ENCODE measurements around the gene HSD17B2.

HSD17B2 gene

DNA sequence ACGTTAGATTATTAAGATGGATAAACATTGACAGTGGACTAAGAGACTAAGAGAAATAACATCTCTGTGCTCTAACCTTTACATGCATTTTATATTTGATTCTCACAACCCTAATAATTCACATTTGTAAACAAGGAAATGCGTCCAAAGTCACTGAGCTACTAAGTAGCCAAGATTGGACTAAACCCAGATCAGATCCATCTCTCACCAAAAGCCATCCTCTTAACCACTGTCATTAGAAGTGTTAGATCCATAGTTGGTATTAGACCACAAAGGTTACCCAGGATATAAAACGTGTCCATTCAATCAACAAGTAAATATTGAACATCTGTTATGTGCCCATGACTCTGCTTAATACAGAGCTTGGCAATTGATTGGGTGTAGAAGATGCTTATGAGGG, 5.2 kb downstream of the HSD17B2 start:
- TF ChIP-seq, protein P1, sequence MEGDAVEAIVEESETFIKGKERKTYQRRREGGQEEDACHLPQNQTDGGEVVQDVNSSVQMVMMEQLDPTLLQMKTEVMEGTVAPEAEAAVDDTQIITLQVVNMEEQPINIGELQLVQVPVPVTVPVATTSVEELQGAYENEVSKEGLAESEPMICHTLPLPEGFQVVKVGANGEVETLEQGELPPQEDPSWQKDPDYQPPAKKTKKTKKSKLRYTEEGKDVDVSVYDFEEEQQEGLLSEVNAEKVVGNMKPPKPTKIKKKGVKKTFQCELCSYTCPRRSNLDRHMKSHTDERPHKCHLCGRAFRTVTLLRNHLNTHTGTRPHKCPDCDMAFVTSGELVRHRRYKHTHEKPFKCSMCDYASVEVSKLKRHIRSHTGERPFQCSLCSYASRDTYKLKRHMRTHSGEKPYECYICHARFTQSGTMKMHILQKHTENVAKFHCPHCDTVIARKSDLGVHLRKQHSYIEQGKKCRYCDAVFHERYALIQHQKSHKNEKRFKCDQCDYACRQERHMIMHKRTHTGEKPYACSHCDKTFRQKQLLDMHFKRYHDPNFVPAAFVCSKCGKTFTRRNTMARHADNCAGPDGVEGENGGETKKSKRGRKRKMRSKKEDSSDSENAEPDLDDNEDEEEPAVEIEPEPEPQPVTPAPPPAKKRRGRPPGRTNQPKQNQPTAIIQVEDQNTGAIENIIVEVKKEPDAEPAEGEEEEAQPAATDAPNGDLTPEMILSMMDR (conservative IDR thresholded peaks at IDR 0.05; ENCODE audit: low read depth, low read length): no peak
- no peak for DNase-seq (ENCODE audit: low read depth)
- peak overlapping the region; percentile 18 for H3K4me3 ChIP-seq (ENCODE audit: low read length)

DNA sequence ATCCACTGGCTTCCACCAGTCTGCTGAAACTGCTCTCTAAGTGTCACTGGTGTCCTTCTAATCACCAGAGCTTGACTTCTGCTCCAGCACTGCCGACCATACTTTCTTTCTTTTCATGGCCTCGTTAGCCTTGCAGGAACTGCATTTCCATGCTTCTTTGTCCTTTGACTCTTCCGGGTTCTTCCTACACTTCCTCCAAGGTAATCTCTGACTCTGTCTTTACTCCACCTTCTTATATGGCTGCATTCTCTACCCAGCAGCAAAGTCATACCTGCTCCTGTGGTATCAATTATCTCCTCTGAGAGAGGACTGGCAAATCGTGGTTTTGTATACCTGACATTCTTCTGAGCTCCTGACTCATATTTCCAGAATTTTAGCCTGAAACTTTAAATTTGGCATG, 6.5 kb downstream of the HSD17B2 start:
- peak overlapping the region; percentile 1 for H3K4me3 ChIP-seq (ENCODE audit: low read length)
- TF ChIP-seq, protein P1 (conservative IDR thresholded peaks at IDR 0.05; ENCODE audit: low read depth, low read length): no peak
- no peak for DNase-seq (ENCODE audit: low read depth)

DNA sequence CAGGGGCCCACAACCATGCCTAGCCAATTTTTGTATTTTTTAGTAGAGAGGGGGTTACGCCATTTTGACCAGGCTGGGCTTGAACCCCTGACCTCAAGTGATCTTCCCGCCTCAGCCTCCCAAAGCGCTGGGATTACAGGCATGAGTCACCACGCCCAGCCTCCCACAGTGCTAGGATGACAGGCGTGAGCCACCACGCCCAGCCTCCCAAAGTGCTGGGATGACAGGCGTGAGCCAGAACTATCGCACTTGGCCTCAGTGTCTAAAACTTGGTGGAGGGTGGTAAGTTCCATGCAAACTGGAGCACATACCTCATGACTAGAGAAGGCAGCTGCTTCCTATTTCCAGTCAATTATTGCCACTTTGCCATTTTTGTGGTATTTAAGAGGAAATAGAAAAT, 7.1 kb downstream of the HSD17B2 start:
- H3K4me3 ChIP-seq (ENCODE audit: low read length): no peak overlapping the region
- DNase-seq (ENCODE audit: low read depth): no peak
- TF ChIP-seq, protein P1 (conservative IDR thresholded peaks at IDR 0.05; ENCODE audit: low read depth, low read length): no peak

DNA sequence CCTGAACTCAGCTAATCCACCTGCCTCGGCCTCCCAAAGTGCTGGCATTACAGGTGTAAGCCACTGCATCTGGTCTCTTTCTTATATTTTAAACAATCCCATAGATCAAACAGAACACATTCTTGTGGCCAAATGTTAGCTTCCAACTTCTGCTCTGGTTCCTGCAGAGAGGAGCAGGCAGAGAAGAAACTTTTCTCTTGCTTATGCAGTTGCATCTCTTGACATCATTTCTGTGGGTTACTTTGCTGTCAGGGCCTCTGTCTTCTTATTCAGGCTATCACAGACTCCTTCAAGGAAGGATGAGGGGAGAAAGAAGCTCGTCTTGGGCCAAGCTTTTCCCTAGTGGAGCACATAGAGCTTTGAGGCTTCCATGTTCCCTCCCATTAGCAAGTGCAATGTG, 7.8 kb downstream of the HSD17B2 start:
- peak overlapping the region; percentile 2 for H3K4me3 ChIP-seq (ENCODE audit: low read length)
- TF ChIP-seq, protein P1 (conservative IDR thresholded peaks at IDR 0.05; ENCODE audit: low read depth, low read length): no peak
- no peak for DNase-seq (ENCODE audit: low read depth)

DNA sequence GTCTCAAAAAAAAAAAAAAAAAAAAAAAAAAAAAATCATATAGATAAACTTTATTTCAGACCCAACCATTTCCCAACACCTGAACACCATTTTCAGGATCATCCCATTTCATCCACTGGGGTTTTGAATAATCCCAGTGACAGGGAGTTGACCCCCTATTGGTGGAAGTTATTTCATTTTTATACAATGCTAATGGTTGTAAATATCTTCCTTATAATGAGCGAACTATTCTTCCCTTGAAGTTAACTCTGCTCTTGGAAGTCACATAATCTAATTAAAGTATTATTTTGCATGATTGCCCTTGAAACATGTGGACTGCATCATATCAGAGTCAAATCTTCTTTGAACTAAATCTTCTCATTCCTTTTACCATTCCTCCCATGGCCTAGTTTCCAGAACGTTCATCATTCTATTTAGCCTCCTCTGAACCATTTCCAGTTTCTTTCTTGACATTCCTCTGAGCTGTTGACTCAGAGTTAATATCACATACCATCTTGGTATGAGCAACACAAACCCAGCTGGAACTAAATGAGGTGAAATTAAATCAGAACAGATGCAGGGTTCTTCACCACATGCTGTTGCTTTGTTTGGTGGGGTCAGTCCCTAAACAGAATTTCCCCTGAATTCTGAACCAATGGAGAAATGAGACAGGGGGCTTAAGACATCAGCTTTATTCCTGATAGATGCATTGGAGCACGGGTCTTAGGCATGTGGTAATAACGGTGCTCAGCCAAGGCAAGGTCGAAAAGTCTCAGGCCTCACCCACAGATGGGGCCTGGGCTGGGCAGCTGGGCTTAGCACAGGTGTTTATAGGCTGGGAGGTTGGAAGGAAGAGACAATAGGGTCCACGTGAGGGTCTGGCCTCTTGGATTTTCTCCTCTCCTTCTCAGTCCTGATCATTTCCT, 8.9 kb downstream of the HSD17B2 start:
- peak; percentile 99 for DNase-seq (ENCODE audit: low read depth)
- TF ChIP-seq, protein P1 (conservative IDR thresholded peaks at IDR 0.05; ENCODE audit: low read depth, low read length): no peak
- no peak overlapping the region for H3K4me3 ChIP-seq (ENCODE audit: low read length)

DNA sequence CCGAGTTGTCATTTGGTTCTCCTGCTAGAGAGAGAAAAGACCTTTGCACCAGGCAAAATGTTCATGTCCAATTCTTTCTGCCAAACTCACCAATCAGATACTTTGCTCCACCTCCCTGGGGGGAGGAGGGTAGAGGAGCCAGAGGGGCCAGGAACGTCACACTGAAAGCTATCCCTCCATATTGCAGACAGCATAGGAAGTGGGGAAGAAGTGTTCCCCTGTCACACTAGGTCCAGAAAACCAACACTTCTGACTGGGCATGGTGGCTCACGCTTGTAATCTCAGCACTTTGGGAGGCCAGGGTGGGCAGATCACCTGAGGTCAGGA, 9.5 kb downstream of the HSD17B2 start:
- TF ChIP-seq, protein P1 (conservative IDR thresholded peaks at IDR 0.05; ENCODE audit: low read depth, low read length): no peak
- DNase-seq (ENCODE audit: low read depth): no peak
- no peak overlapping the region for H3K4me3 ChIP-seq (ENCODE audit: low read length)

DNA sequence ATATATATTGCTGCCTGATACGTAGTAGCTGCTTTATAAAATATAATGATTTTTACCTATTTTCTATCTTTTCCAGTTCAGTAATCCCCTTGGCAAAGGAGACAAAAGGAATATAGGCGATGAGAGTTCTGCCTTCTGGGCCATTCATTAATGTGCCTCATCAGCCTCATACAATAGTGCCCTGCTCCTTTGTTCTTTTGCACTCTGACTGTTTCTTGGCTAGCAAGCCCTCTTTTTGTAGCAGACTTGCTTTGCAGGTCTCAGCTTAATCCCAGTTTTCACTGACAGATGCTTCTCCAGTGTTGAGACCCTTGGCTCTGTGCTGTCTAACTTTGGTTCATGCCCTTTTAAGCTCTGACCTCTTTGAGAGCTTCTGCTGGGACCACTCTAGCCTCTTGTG, 10.4 kb downstream of the HSD17B2 start:
- no peak overlapping the region for H3K4me3 ChIP-seq (ENCODE audit: low read length)
- TF ChIP-seq, protein P1 (conservative IDR thresholded peaks at IDR 0.05; ENCODE audit: low read depth, low read length): no peak
- DNase-seq (ENCODE audit: low read depth): no peak

Measured in retinal pigment epithelial cell (primary cell).